Cerebellar cortex (tissue), 1 donor: Measurements from ENCODE around the gene NKX1-2.

ENCODE experiments used
- DNase-seq: peaks from one replicate; pipeline ENCODE4 v3.0.0-alpha.2; 2015; ENCODE audit warnings: low spot score

NKX1-2 gene

GRCh38 chr10:124416733-124417132, 33.1 kb downstream of the NKX1-2 start:
- no peak for DNase-seq

- DNase-seq, result no peak
Measured at GRCh38 chr10:124415210-124415609, 34.6 kb downstream of the NKX1-2 start.

- DNase-seq, result peak; percentile 36
Measured at GRCh38 chr10:124414076-124414475, 35.8 kb downstream of the NKX1-2 start.

GRCh38 chr10:124409696-124410095, 40.1 kb downstream of the NKX1-2 start:
- no peak for DNase-seq

- no peak for DNase-seq
Measured at GRCh38 chr10:124408357-124408756, 41.5 kb downstream of the NKX1-2 start.

- DNase-seq, result no peak
Measured at GRCh38 chr10:124407456-124407855, 42.4 kb downstream of the NKX1-2 start.

GRCh38 chr10:124403548-124403947, 46.3 kb downstream of the NKX1-2 start:
- peak; percentile 89 for DNase-seq

- no peak for DNase-seq
Measured at GRCh38 chr10:124402273-124402672, 47.6 kb downstream of the NKX1-2 start.

GRCh38 chr10:124401633-124402032, 48.2 kb downstream of the NKX1-2 start:
- no peak for DNase-seq
